ENCODE results near the gene LUZP1. TPM values are rescaled to one million over a fixed set of nuclear protein-coding genes. Genes with fewer than 3 reads are reported as not detected.
A peak's percentile ranks its signal among the peaks of the same experiment; 100 is the strongest.

The LUZP1 gene
- total and polyA plus RNA-seq, 8 donors, result 22.9 to 32.5 (median 29.8) TPM

DNA sequence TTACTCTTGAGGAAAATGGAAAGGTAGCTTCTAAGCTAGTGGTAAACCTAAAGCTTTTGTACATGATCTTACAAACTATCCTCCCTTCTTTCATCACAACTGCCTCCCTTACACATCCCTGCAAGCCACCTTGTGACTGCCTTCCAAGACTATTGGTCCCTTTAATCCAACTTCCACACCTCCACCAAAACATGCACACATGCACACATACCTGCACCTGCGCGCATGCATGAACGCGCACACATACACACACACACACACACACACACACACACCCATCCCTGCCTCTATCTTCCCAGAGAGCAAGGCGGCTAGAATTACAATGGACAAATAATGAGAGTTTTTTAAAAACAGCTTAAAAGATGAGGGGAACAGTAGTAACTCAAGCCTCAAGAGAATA lies 58.3 kb downstream of the LUZP1 start:
- Histone ChIP-seq H3K9me3 (no peaks in the 10 kb centered on the region), H3K27ac (no peak overlapping the region), H3K4me1 (peaks cover 10 to 32% of the 10 kb centered on the region in 2 donors), H3K4me3 (no peak overlapping the region), H3K36me3 (peaks cover 0 to 23% of the 10 kb centered on the region in 2 donors), H3K27me3 (no peaks in the 10 kb centered on the region)
- ATAC-seq (no peak), DNase-seq (no peak)
- intact Hi-C loops (cut with DNase I), result no loop called here
- no peak for TF ChIP-seq CTCF (IDR thresholded peaks at IDR 0.05)

DNA sequence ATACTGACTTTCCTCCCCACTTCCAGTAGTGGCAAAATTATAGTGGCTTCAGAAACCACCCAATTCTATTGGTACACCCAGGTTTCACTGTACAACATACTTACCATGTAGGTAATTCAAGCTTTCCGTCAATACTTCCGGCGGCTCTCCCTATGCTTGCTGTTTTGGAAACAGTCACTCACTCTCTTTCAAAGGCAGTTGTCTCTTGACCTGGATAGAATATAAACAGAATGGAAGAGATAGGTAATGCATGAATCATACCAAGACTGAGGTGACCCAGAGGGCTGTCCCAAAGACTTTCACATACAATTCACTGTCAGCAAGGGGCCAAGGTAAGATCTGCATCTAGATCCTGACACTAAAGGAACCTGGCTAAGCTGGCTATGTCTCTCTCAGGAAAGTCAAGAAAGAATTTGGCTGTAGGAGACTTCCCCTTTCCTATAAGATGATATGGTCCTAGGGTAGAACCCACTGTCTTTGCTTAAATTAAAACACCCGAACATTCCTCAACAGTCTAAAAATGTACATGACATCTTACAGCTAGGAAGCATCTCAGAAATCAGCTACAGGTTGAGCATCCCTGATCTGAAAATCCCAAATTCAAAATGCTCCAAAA lies 59.6 kb downstream of the LUZP1 start:
- no peaks in the 10 kb centered on the region for H3K27me3 ChIP-seq
- H3K27ac ChIP-seq, result no peak overlapping the region
- no peak for TF ChIP-seq CTCF (IDR thresholded peaks at IDR 0.05)
- peaks cover 0 to 23% of the 10 kb centered on the region in 2 donors for H3K36me3 ChIP-seq
- no peak for DNase-seq
- peaks cover 3 to 26% of the 10 kb centered on the region in 2 donors for H3K4me1 ChIP-seq
- no peaks in the 10 kb centered on the region for H3K9me3 ChIP-seq
- ATAC-seq, result no peak
- intact Hi-C loops (cut with DNase I), result no loop called here
- no peak overlapping the region for H3K4me3 ChIP-seq

DNA sequence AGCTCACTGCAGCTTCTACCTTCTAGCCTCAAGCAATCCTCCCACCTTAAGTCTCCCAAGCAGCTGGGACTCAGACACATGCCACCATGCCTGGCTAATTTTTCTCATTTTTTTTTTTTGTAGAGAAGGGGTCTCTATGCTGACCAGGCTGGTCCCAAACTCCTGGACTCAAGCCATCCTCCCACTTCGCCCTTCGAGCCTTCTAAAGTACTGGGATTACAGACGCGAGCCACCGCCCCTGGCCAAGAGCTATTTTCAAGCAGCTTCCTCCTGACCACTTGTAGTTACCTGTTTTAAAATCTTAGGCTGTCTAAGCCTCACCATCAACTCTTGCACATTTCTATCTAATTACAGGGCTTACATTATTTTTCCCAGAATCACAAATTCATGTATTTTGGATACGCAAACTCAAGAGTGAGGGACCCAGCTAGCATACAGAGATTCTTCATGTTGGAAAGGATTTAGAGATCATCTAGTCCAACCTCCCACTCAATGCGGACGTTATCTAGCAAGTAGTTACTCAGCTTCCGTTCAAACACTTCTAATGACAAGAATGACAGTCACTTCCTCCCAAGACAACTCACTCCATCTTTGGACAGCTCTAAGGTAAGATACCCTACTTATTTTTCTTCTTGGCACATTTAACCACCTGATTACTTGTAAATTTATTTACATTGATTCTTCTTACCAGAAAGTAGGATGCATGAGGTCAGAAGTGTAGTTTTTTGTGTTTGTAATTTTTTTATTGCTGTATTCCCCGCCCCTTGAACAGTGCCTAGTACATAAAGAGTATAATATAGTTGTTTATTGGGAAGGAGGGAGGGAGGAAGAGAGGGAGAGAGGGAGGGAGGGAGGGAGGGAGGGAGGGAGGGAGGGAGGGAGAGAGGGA lies 65.4 kb downstream of the LUZP1 start:
- Histone ChIP-seq H3K27ac (peak overlapping the region; percentile 34 to 74), H3K36me3 (peaks cover 0 to 15% of the 10 kb centered on the region in 2 donors), H3K4me3 (no peak overlapping the region), H3K27me3 (no peaks in the 10 kb centered on the region), H3K4me1 (peaks cover 37 to 63% of the 10 kb centered on the region in 2 donors), H3K9me3 (no peaks in the 10 kb centered on the region)
- TF ChIP-seq CTCF (IDR thresholded peaks at IDR 0.05), result no peak
- DNase-seq (no peak), ATAC-seq (peak; percentile 31)
- intact Hi-C loops (cut with DNase I), result no loop called here

GRCh38 chr1:23102289-23102688 lies 66.4 kb downstream of the LUZP1 start:
- H3K36me3 ChIP-seq, result peaks cover 0 to 5% of the 10 kb centered on the region in 2 donors
- intact Hi-C loops (cut with DNase I), result no loop called here
- TF ChIP-seq CTCF (IDR thresholded peaks at IDR 0.05), result no peak
- no peaks in the 10 kb centered on the region for H3K9me3 ChIP-seq
- peak overlapping the region; percentile 34 to 74 for H3K27ac ChIP-seq
- H3K4me3 ChIP-seq, result no peak overlapping the region
- DNase-seq (no peak), ATAC-seq (no peak)
- H3K27me3 ChIP-seq, result no peaks in the 10 kb centered on the region
- peaks cover 37 to 65% of the 10 kb centered on the region in 2 donors for H3K4me1 ChIP-seq

DNA sequence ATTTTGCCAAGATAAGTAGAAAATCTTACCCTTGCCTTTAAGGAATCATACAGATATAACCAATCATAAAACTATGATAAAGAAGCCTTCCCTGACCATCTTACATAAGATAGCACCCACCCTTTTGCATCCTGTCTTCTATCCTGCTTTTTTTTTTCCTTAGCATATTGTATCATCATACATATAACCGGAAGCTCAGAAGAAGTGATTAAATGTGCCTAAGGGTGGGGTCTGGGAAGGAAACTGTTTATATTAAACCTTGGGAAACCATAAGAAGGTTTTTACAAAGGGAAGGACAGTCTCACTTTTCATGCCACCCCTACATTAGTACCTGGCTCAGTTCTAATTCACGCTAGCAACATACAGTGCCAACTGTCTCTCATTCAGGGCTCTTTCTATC lies 66.8 kb downstream of the LUZP1 start:
- Histone ChIP-seq H3K4me3 (no peak overlapping the region), H3K9me3 (no peaks in the 10 kb centered on the region), H3K27me3 (no peaks in the 10 kb centered on the region), H3K4me1 (peaks cover 37 to 65% of the 10 kb centered on the region in 2 donors), H3K36me3 (peaks cover 0 to 1% of the 10 kb centered on the region in 2 donors), H3K27ac (peak overlapping the region; percentile 34 to 74)
- ATAC-seq (no peak), DNase-seq (no peak)
- intact Hi-C loops (cut with DNase I), result no loop called here
- no peak for TF ChIP-seq CTCF (IDR thresholded peaks at IDR 0.05)

All from left lung (tissue), 10 donors.